Liver (tissue), 9 donors: Measurements from ENCODE around the gene TSGA10IP. TPM values are rescaled to one million over a fixed set of nuclear protein-coding genes. Genes with fewer than 3 reads are reported as not detected.

Experiments used
- DNase-seq: peaks from one replicate; pipeline ENCODE4 v3.0.0-alpha.2; 2017; ENCODE audit warnings: low spot score
- H3K27ac ChIP-seq, 2 donors: one replicate each; pipeline ENCODE4 v1.7.0; 2013; ENCODE audit warnings: inconsistent platforms in 2 of 2, low read length in 2 of 2, control low read depth in 1 of 2, low read depth in 1 of 2, mild to moderate bottlenecking in 1 of 2
- H3K27me3 ChIP-seq, 4 donors: one replicate each; pipeline versions ENCODE4 v1.6.1 to v1.7.0; 2013; ENCODE audit warnings: low read length in 3 of 4, inconsistent platforms in 1 of 4, mild to moderate bottlenecking in 1 of 4, moderate library complexity in 1 of 4; ENCODE audit not compliant: control insufficient read depth in 4 of 4, insufficient read depth in 4 of 4
- H3K36me3 ChIP-seq, 4 donors: one replicate each; pipeline versions ENCODE4 v1.6.1 to v1.7.0; 2013; ENCODE audit warnings: low read length in 3 of 4, mild to moderate bottlenecking in 3 of 4, low read depth in 1 of 4, moderate library complexity in 1 of 4; ENCODE audit not compliant: control insufficient read depth in 4 of 4, insufficient read depth in 3 of 4
- H3K4me1 ChIP-seq, 4 donors: one replicate each; pipeline versions ENCODE4 v1.6.1 to v1.7.0; 2013; ENCODE audit warnings: low read length in 3 of 4, mild to moderate bottlenecking in 3 of 4, moderate library complexity in 1 of 4; ENCODE audit not compliant: control insufficient read depth in 4 of 4, insufficient read depth in 4 of 4
- H3K4me3 ChIP-seq, 3 donors: one replicate each; pipeline versions ENCODE4 v1.6.1 to v1.7.0; 2013; ENCODE audit warnings: low read length in 3 of 3, control low read depth in 1 of 3, low read depth in 1 of 3, mild to moderate bottlenecking in 1 of 3
- H3K9ac ChIP-seq, 2 donors: one replicate each; pipeline ENCODE4 v1.7.0; 2013; ENCODE audit warnings: low read length in 2 of 2, mild to moderate bottlenecking in 2 of 2, moderate library complexity in 2 of 2, control low read depth in 1 of 2, low read depth in 1 of 2
- H3K9me3 ChIP-seq, 4 donors: one replicate each; pipeline versions ENCODE4 v1.6.1 to v1.7.0; 2013; ENCODE audit warnings: low read length in 3 of 4; ENCODE audit not compliant: control insufficient read depth in 4 of 4
- ATF3 ChIP-seq: IDR thresholded peaks from 2 replicates; pipeline ENCODE4 v1.6.1; 2016; ENCODE audit warnings: antibody characterized with exemption
- EGR1 ChIP-seq, 2 donors: IDR thresholded peaks; 2 replicates each; pipeline ENCODE4 v1.6.1; 2016 to 2018; ENCODE audit warnings: antibody characterized with exemption in 2 of 2, low read depth in 2 of 2
- FOXA1 ChIP-seq: IDR thresholded peaks from 2 replicates; pipeline ENCODE4 v1.6.1; 2016; ENCODE audit warnings: antibody characterized with exemption
- FOXA2 ChIP-seq: IDR thresholded peaks from 2 replicates; pipeline ENCODE4 v1.6.1; 2016; ENCODE audit warnings: antibody characterized with exemption
- GABPA ChIP-seq, 2 donors: IDR thresholded peaks in 1 of 2; conservative IDR thresholded peaks in 1 of 2; 2 replicates each; pipeline ENCODE4 v1.6.1; 2016; ENCODE audit warnings: antibody characterized with exemption in 2 of 2, mild to moderate bottlenecking in 1 of 2, moderate library complexity in 1 of 2
- HNF4A ChIP-seq, 2 donors: conservative IDR thresholded peaks; 2 replicates each; pipeline ENCODE4 v1.6.1; 2016; ENCODE audit warnings: antibody characterized with exemption in 2 of 2, mild to moderate bottlenecking in 2 of 2
- HNF4G ChIP-seq: IDR thresholded peaks from 2 replicates; pipeline ENCODE4 v1.6.1; 2016; ENCODE audit warnings: antibody characterized with exemption
- JUND ChIP-seq, 2 donors: IDR thresholded peaks; 2 replicates each; pipeline ENCODE4 v1.6.1; 2016; ENCODE audit warnings: antibody characterized with exemption in 2 of 2
- MAX ChIP-seq: IDR thresholded peaks from 2 replicates; pipeline ENCODE4 v1.6.1; 2016; ENCODE audit warnings: antibody characterized with exemption
- NR2F2 ChIP-seq: IDR thresholded peaks from 2 replicates; pipeline ENCODE4 v1.6.1; 2016; ENCODE audit warnings: antibody characterized with exemption
- RAD21 ChIP-seq, 2 donors: IDR thresholded peaks; 2 replicates each; pipeline ENCODE4 v1.6.1; 2016; ENCODE audit warnings: antibody characterized with exemption in 2 of 2, mild to moderate bottlenecking in 2 of 2
- REST ChIP-seq: IDR thresholded peaks from 2 replicates; pipeline ENCODE4 v1.6.1; 2016; ENCODE audit warnings: antibody characterized with exemption, mild to moderate bottlenecking
- RXRA ChIP-seq, 2 donors: IDR thresholded peaks; 2 replicates each; pipeline ENCODE4 v1.6.1; 2017 to 2018; ENCODE audit warnings: antibody characterized with exemption in 2 of 2, mild to moderate bottlenecking in 1 of 2
- SP1 ChIP-seq: IDR thresholded peaks from 2 replicates; pipeline ENCODE4 v1.6.1; 2018; ENCODE audit warnings: antibody characterized with exemption, mild to moderate bottlenecking
- TAF1 ChIP-seq: conservative IDR thresholded peaks from 2 replicates; pipeline ENCODE4 v1.6.1; 2016; ENCODE audit warnings: antibody characterized with exemption, mild to moderate bottlenecking
- YY1 ChIP-seq: IDR thresholded peaks from 2 replicates; pipeline ENCODE4 v1.6.1; 2016; ENCODE audit warnings: antibody characterized with exemption, mild to moderate bottlenecking
- ZBTB33 ChIP-seq: IDR thresholded peaks from 2 replicates; pipeline ENCODE4 v1.6.1; 2016; ENCODE audit warnings: antibody characterized with exemption
- WGBS: extraction: QIAGEN DNeasy Blood & Tissue Kit; methylation state at CpG from one replicate; pipeline ENCODE4 v1.1.7; 2013; 5-methylcytosine and 5-hydroxymethylcytosine counted together
- polyA plus RNA-seq, 2 donors: library from polyadenylated mRNA; stranded (reverse) in 1 of 2; unstranded in 1 of 2; fragments of 200-250 nt in 1 of 2; fragments of >200 nt in 1 of 2; fragmentation: Nextera tagmentation in 1 of 2; extraction: Ambion mirVana in 1 of 2; gene quantifications; one replicate each; pipeline versions ENCODE4 v1.2.1 to v1.2.3, GENCODE V29; 2013 to 2015
- total RNA-seq, 2 donors: library from RNA; depleted of rRNA; stranded (reverse); fragments of >200 nt; gene quantifications; one replicate each; pipeline ENCODE4 v1.2.3, GENCODE V29; 2014
- donor health status: healthy.
- donor health status: healthy.
- donor health status: healthy.
- donor health status: healthy.
- donor health status: healthy.

Gene TSGA10IP
- total and polyA plus RNA-seq, 4 donors, result 0.02 TPM; not detected in 3

- TF ChIP-seq ZBTB33 (no peak), NR2F2 (no peak), HNF4A (conservative IDR thresholded peaks at IDR 0.05) (no peak), JUND (IDR thresholded peaks at IDR 0.05) (no peak), RXRA (IDR thresholded peaks at IDR 0.05) (no peak), YY1 (no peak), RAD21 (IDR thresholded peaks at IDR 0.05) (no peak), FOXA2 (no peak), HNF4G (no peak)
Observed at GRCh38 chr11:65975771-65976170, 30.5 kb downstream of the TSGA10IP start (continued).

GRCh38 chr11:65976216-65977176 is 31.2 kb downstream of the TSGA10IP start:
- Histone ChIP-seq H3K9ac (no peak overlapping the region), H3K36me3 (peaks cover 16 to 45% (median 26%) of the 10 kb centered on the region in 4 donors), H3K4me1 (no peaks in the 10 kb centered on the region), H3K9me3 (no peaks in the 10 kb centered on the region), H3K27ac (no peak overlapping the region), H3K27me3 (no peaks in the 10 kb centered on the region), H3K4me3 (no peak overlapping the region)
- no peak for DNase-seq
- 89% methylated on average over 43 of the region's 43 CpGs for WGBS
- TF ChIP-seq HNF4A (conservative IDR thresholded peaks at IDR 0.05), result no peak
- TF ChIP-seq MAX, result no peak
- TF ChIP-seq YY1, result no peak
- no peak for TF ChIP-seq SP1
- TF ChIP-seq RXRA (IDR thresholded peaks at IDR 0.05), result no peak
- TF ChIP-seq FOXA1, result no peak
- TF ChIP-seq FOXA2, result no peak
- TF ChIP-seq GABPA (IDR thresholded peaks at IDR 0.05 in 1 of 2, conservative IDR thresholded peaks at IDR 0.05 in 1 of 2), result no peak
- no peak for TF ChIP-seq NR2F2
- TF ChIP-seq REST, result no peak
- TF ChIP-seq EGR1 (IDR thresholded peaks at IDR 0.05; ENCODE audit: low read depth in 2 of 2), result no peak
- TF ChIP-seq TAF1, result no peak
- no peak for TF ChIP-seq ATF3
- no peak for TF ChIP-seq ZBTB33
